Measurements from ENCODE around the gene CBLN3. TPM values are rescaled to one million over a fixed set of nuclear protein-coding genes. Genes with fewer than 3 reads are reported as not detected.

The CBLN3 gene
- total and polyA plus RNA-seq, 4 donors: 0.07 to 0.79 (median 0.46) TPM

DNA sequence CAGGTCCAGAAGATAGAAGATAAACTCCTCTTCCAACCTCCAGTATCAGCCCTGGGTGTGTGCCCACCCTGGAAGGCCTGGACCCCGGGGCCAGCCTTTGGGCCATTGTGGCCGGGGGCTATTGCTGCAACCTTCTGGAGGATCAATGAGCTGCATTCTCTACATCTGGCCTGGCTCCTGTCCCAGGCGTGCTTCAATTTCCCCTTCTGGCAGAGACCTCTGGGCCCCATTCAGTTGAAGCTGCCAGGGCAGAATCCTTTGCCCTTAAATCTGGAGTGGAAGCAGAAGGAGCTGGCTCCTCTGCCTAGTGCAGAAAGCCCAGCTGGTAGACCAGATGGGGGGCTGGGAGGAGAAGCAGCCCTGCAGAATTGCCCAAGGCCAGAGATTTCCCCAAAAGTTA lies 20.7 kb downstream of the CBLN3 start:
- Histone ChIP-seq H3K27me3 (ENCODE audit: control insufficient read depth in 4 of 4, insufficient read depth in 4 of 4, low read length in 3 of 4) (no peaks in the 10 kb centered on the region), H3K27ac (ENCODE audit: low read depth in 1 of 2, low read length in 2 of 2) (no peak overlapping the region), H3K4me3 (ENCODE audit: low read depth in 1 of 3, low read length in 3 of 3) (no peak overlapping the region), H3K9ac (ENCODE audit: low read depth in 1 of 2, low read length in 2 of 2) (no peak overlapping the region), H3K4me1 (ENCODE audit: control insufficient read depth in 4 of 4, insufficient read depth in 4 of 4, low read length in 3 of 4) (peaks cover 0 to 2% (median 0%) of the 10 kb centered on the region in 4 donors), H3K9me3 (ENCODE audit: control insufficient read depth in 4 of 4, low read length in 3 of 4) (no peaks in the 10 kb centered on the region), H3K36me3 (ENCODE audit: control insufficient read depth in 4 of 4, insufficient read depth in 3 of 4, low read depth in 1 of 4, low read length in 3 of 4) (peaks cover 0 to 11% (median under 1%) of the 10 kb centered on the region in 4 donors)
- 69% methylated on average over 3 of the region's 3 CpGs for WGBS
- no peak for TF ChIP-seq RXRA (IDR thresholded peaks at IDR 0.05)
- TF ChIP-seq HNF4A (conservative IDR thresholded peaks at IDR 0.05): no peak
- TF ChIP-seq EGR1 (IDR thresholded peaks at IDR 0.05; ENCODE audit: low read depth in 2 of 2): no peak
- TF ChIP-seq YY1 (IDR thresholded peaks at IDR 0.05): no peak
- no peak for TF ChIP-seq GABPA (IDR thresholded peaks at IDR 0.05 in 1 of 2, conservative IDR thresholded peaks at IDR 0.05 in 1 of 2)
- TF ChIP-seq NR2F2 (IDR thresholded peaks at IDR 0.05): no peak
- TF ChIP-seq RAD21 (IDR thresholded peaks at IDR 0.05): no peak
- TF ChIP-seq, protein P1, sequence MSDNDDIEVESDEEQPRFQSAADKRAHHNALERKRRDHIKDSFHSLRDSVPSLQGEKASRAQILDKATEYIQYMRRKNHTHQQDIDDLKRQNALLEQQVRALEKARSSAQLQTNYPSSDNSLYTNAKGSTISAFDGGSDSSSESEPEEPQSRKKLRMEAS (IDR thresholded peaks at IDR 0.05): no peak
- TF ChIP-seq, protein P2, sequence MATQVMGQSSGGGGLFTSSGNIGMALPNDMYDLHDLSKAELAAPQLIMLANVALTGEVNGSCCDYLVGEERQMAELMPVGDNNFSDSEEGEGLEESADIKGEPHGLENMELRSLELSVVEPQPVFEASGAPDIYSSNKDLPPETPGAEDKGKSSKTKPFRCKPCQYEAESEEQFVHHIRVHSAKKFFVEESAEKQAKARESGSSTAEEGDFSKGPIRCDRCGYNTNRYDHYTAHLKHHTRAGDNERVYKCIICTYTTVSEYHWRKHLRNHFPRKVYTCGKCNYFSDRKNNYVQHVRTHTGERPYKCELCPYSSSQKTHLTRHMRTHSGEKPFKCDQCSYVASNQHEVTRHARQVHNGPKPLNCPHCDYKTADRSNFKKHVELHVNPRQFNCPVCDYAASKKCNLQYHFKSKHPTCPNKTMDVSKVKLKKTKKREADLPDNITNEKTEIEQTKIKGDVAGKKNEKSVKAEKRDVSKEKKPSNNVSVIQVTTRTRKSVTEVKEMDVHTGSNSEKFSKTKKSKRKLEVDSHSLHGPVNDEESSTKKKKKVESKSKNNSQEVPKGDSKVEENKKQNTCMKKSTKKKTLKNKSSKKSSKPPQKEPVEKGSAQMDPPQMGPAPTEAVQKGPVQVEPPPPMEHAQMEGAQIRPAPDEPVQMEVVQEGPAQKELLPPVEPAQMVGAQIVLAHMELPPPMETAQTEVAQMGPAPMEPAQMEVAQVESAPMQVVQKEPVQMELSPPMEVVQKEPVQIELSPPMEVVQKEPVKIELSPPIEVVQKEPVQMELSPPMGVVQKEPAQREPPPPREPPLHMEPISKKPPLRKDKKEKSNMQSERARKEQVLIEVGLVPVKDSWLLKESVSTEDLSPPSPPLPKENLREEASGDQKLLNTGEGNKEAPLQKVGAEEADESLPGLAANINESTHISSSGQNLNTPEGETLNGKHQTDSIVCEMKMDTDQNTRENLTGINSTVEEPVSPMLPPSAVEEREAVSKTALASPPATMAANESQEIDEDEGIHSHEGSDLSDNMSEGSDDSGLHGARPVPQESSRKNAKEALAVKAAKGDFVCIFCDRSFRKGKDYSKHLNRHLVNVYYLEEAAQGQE (IDR thresholded peaks at IDR 0.05): no peak
- no peak for TF ChIP-seq HNF4G (IDR thresholded peaks at IDR 0.05)
- TF ChIP-seq SP1 (IDR thresholded peaks at IDR 0.05): no peak
- no peak for TF ChIP-seq JUND (IDR thresholded peaks at IDR 0.05)
- TF ChIP-seq, protein P3, sequence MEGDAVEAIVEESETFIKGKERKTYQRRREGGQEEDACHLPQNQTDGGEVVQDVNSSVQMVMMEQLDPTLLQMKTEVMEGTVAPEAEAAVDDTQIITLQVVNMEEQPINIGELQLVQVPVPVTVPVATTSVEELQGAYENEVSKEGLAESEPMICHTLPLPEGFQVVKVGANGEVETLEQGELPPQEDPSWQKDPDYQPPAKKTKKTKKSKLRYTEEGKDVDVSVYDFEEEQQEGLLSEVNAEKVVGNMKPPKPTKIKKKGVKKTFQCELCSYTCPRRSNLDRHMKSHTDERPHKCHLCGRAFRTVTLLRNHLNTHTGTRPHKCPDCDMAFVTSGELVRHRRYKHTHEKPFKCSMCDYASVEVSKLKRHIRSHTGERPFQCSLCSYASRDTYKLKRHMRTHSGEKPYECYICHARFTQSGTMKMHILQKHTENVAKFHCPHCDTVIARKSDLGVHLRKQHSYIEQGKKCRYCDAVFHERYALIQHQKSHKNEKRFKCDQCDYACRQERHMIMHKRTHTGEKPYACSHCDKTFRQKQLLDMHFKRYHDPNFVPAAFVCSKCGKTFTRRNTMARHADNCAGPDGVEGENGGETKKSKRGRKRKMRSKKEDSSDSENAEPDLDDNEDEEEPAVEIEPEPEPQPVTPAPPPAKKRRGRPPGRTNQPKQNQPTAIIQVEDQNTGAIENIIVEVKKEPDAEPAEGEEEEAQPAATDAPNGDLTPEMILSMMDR (IDR thresholded peaks at IDR 0.05; ENCODE audit: low read depth, low read length, missing input control): no peak
- TF ChIP-seq FOXA2 (IDR thresholded peaks at IDR 0.05): no peak
- TF ChIP-seq FOXA1 (IDR thresholded peaks at IDR 0.05): no peak
- TF ChIP-seq, protein P4, sequence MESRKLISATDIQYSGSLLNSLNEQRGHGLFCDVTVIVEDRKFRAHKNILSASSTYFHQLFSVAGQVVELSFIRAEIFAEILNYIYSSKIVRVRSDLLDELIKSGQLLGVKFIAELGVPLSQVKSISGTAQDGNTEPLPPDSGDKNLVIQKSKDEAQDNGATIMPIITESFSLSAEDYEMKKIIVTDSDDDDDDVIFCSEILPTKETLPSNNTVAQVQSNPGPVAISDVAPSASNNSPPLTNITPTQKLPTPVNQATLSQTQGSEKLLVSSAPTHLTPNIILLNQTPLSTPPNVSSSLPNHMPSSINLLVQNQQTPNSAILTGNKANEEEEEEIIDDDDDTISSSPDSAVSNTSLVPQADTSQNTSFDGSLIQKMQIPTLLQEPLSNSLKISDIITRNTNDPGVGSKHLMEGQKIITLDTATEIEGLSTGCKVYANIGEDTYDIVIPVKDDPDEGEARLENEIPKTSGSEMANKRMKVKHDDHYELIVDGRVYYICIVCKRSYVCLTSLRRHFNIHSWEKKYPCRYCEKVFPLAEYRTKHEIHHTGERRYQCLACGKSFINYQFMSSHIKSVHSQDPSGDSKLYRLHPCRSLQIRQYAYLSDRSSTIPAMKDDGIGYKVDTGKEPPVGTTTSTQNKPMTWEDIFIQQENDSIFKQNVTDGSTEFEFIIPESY (IDR thresholded peaks at IDR 0.05): no peak
- no peak for TF ChIP-seq TAF1 (conservative IDR thresholded peaks at IDR 0.05)
- DNase-seq (ENCODE audit: low spot score): no peak
